NT2/D1 (cell line): Measurements from ENCODE around the gene CDADC1.

Experiments used
- SUZ12 ChIP-seq: IDR thresholded peaks from 2 replicates; pipeline ENCODE4 v1.6.1; 2011; ENCODE audit not compliant: insufficient read length, insufficient read depth; ENCODE audit errors: extremely low read depth
- YY1 ChIP-seq: IDR thresholded peaks from 2 replicates; pipeline ENCODE4 v1.6.1; 2011; ENCODE audit not compliant: insufficient read length, insufficient read depth
- ZNF274 ChIP-seq: IDR thresholded peaks from 2 replicates; pipeline ENCODE4 v1.6.1; 2011; ENCODE audit warnings: mild to moderate bottlenecking, low read depth, low read length

DNA sequence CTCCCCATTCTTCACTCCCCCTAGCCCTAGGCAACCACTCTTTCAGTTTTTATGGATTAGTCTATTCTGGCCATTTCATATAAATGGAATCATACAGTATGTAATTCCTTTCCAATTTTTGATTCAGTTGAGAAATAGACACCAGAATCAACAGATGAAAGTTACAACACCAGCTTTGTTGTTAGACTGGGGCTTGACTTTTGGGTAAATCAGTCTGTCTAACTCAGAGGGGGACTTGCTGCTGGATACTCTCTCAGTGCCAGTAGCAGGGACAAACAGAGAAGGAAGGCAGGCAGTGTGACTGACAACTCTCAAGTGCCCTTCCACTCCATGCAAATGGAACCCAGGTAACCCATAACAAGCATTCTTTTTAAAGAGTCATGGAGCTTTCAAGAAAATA is 40.7 kb downstream of the CDADC1 start:
- TF ChIP-seq ZNF274, result no peak
- TF ChIP-seq YY1, result no peak
- TF ChIP-seq SUZ12, result no peak
